ENCODE data around the gene SSBP1. TPM values are rescaled to one million over a fixed set of nuclear protein-coding genes. Genes with fewer than 3 reads are reported as not detected.
A peak's percentile ranks its signal among the peaks of the same experiment; 100 is the strongest.

The SSBP1 gene
- total RNA-seq, 4 donors from 2014 or later = 77.9 to 96.3 (median 87.0) TPM

GRCh38 chr7:141776374-141776773 lies 38.2 kb downstream of the SSBP1 start, which contains the start of gene TAS2R4:
Gene TAS2R4 (plus strand): TSS chr7:141776674. CDS start chr7:141778489, 1,815 bp downstream.
- Histone ChIP-seq H3K36me3 (peaks cover 0 to 54% (median 4%) of the 10 kb centered on the region in 3 donors), H3K9me3 (peaks cover 0 to 14% (median 0%) of the 10 kb centered on the region in 4 donors), H3K27me3 (no peaks in the 10 kb centered on the region), H3K4me3 (no peak within 1 kb of the TSS), H3K4me1 (no peaks in the 10 kb centered on the region), H3K27ac (no peak within 1 kb of the TSS)
- TF ChIP-seq EP300 (IDR thresholded peaks at IDR 0.05) (no peak), POLR2A (IDR thresholded peaks at IDR 0.05) (no peak)
- TF ChIP-seq, protein P1, sequence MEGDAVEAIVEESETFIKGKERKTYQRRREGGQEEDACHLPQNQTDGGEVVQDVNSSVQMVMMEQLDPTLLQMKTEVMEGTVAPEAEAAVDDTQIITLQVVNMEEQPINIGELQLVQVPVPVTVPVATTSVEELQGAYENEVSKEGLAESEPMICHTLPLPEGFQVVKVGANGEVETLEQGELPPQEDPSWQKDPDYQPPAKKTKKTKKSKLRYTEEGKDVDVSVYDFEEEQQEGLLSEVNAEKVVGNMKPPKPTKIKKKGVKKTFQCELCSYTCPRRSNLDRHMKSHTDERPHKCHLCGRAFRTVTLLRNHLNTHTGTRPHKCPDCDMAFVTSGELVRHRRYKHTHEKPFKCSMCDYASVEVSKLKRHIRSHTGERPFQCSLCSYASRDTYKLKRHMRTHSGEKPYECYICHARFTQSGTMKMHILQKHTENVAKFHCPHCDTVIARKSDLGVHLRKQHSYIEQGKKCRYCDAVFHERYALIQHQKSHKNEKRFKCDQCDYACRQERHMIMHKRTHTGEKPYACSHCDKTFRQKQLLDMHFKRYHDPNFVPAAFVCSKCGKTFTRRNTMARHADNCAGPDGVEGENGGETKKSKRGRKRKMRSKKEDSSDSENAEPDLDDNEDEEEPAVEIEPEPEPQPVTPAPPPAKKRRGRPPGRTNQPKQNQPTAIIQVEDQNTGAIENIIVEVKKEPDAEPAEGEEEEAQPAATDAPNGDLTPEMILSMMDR (IDR thresholded peaks at IDR 0.05) = no peak
- DNase-seq (ENCODE audit: low spot score in 2 of 2) = no peak
- WGBS, 2 donors = 100% methylated on average over 1 of the region's 1 CpG

DNA sequence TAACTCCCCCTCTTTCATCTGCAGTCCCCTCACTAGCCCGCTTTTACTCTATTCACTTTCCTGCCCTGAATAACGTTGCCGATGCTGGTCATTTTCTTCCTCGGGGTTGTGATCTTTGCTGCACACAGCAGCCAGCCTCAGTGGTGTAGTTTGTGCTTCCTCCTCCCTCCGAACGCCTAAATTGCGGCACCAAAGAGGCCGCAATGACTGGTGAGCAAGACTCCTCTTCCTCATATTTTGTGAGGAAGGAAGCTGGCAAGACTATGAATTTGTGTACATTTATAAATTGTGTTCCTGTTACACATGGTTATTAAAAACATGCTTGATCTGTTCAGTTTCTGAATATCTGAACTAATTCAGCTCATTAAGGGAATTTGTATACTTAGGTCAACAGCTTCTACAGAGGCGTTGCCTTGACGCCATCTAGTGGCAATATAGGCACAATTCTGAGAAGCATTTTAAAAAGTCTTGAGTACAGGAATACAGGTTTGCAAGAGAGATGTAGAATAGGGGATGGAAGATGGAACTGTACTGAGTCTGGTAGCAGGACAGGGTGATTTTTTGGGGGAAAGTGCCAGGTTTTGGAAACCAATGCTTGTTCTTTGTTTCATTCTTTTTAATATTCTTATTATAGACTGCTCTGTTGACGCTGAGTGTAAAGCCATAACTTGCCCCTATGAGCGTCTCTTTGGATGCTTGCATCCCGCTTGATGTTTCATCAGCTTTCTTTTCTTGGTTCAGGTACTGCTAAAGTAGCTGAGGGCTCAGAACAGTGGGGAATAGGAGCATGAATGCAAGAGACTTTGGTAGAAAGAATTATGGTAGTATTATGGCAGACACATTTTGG lies 47.8 kb downstream of the SSBP1 start:
- WGBS, 2 donors = 74 to 75% methylated on average over 13 of the region's 13 CpGs
- DNase-seq (ENCODE audit: low spot score in 2 of 2) = no peak
- Histone ChIP-seq H3K27ac (no peak overlapping the region), H3K36me3 (peaks cover 0 to 28% (median 0%) of the 10 kb centered on the region in 3 donors), H3K9me3 (no peaks in the 10 kb centered on the region), H3K27me3 (no peaks in the 10 kb centered on the region), H3K4me1 (no peaks in the 10 kb centered on the region), H3K4me3 (no peak overlapping the region)
- TF ChIP-seq, protein P1 (IDR thresholded peaks at IDR 0.05) = peak; percentile 32 to 64 (median 41)
- TF ChIP-seq POLR2A (IDR thresholded peaks at IDR 0.05) = no peak
- TF ChIP-seq EP300 (IDR thresholded peaks at IDR 0.05) = no peak

- Histone ChIP-seq H3K4me3 (no peak overlapping the region), H3K27ac (no peak overlapping the region), H3K9me3 (no peaks in the 10 kb centered on the region), H3K36me3 (peaks cover 0 to 31% (median 0%) of the 10 kb centered on the region in 3 donors), H3K4me1 (no peaks in the 10 kb centered on the region), H3K27me3 (no peaks in the 10 kb centered on the region)
- 83 to 86% methylated on average over 2 of the region's 2 CpGs for WGBS, 2 donors
- TF ChIP-seq POLR2A (IDR thresholded peaks at IDR 0.05) (no peak), EP300 (IDR thresholded peaks at IDR 0.05) (no peak)
- TF ChIP-seq, protein P1 (IDR thresholded peaks at IDR 0.05) = no peak
- no peak for DNase-seq (ENCODE audit: low spot score in 2 of 2)
These were observed 50.1 kb downstream of the SSBP1 start for GRCh38 chr7:141788296-141788695.

GRCh38 chr7:141789917-141790316 lies 51.8 kb downstream of the SSBP1 start, which contains the start of gene TAS2R5:
Gene TAS2R5 (plus strand): TSS chr7:141790217. CDS start chr7:141790362, 145 bp downstream.
- WGBS, 2 donors = 78 to 86% methylated on average over 5 of the region's 5 CpGs

More at GRCh38 chr7:141789917-141790316, 51.8 kb downstream of the SSBP1 start, which contains the start of gene TAS2R5:
- Histone ChIP-seq H3K4me1 (no peaks in the 10 kb centered on the region), H3K9me3 (no peaks in the 10 kb centered on the region), H3K27me3 (no peaks in the 10 kb centered on the region), H3K27ac (no peak within 1 kb of the TSS), H3K4me3 (no peak within 1 kb of the TSS), H3K36me3 (peaks cover 0 to 34% (median 0%) of the 10 kb centered on the region in 3 donors)
- no peak for DNase-seq (ENCODE audit: low spot score in 2 of 2)
- TF ChIP-seq POLR2A (IDR thresholded peaks at IDR 0.05) (no peak), EP300 (IDR thresholded peaks at IDR 0.05) (no peak)
- TF ChIP-seq, protein P1 (IDR thresholded peaks at IDR 0.05) = no peak

Data from tibial nerve (tissue), 4 donors.